HEK293 (cell line): Measurements from ENCODE around the gene RASL10A.

ENCODE experiments used
- CTCF ChIA-PET: fragments of 350-600 bp; formaldehyde crosslinking; extraction: SDS; loops from one replicate; lab custom pipeline; 2021; ENCODE audit warnings: antibody characterized with exemption; lab: Yijun Ruan, JAX
- POLR2A ChIA-PET: fragments of 300-600 bp; formaldehyde crosslinking; extraction: SDS; loops from one replicate; lab custom pipeline; 2020; ENCODE audit warnings: antibody characterized with exemption, inconsistent platforms; lab: Yijun Ruan, JAX
- H3K27ac ChIP-seq: fragments of 200-500 bp; sonication (Bioruptor generic); 2 replicates; pipeline ENCODE4 v1.5.1; 2014; ENCODE audit warnings: low read depth, low read length, control low read depth, inconsistent platforms; ENCODE audit errors: extremely low read depth
- H3K36me3 ChIP-seq, 2 experiments: fragments of 200-500 bp in 1 of 2; sonication (Bioruptor generic) in 1 of 2; 1 replicate in 1 of 2; 2 replicates in 1 of 2; pipeline ENCODE4 v1.5.1; 2014 to 2017; ENCODE audit warnings: inconsistent platforms in 2 of 2, low read length in 2 of 2; ENCODE audit not compliant: control insufficient read depth in 2 of 2, insufficient read depth in 1 of 2
- H3K4me1 ChIP-seq: fragments of 200-500 bp; sonication (Bioruptor generic); 2 replicates; pipeline ENCODE4 v1.5.1; 2014; ENCODE audit warnings: mild to moderate bottlenecking, low read length, inconsistent platforms; ENCODE audit not compliant: control insufficient read depth, insufficient read depth
- H3K4me3 ChIP-seq: 2 replicates; pipeline ENCODE4 v1.5.1; 2011; ENCODE audit warnings: low read depth, mild to moderate bottlenecking, control low read depth, low read length, moderate library complexity
- H3K9me3 ChIP-seq: fragments of 200-500 bp; sonication (Bioruptor generic); 2 replicates; pipeline ENCODE4 v1.5.1; 2014; ENCODE audit warnings: low read depth, low read length, inconsistent platforms; ENCODE audit not compliant: control insufficient read depth, insufficient read depth
- BCL11A ChIP-seq: fragments of 450-650 bp; formaldehyde crosslinking; IDR thresholded peaks from 2 replicates; pipeline ENCODE4 v1.5.1; 2016; ENCODE audit warnings: low read depth, missing biosample characterization, missing genetic modification characterization
- GLI2 ChIP-seq: fragments of 450-650 bp; formaldehyde crosslinking; IDR thresholded peaks from 2 replicates; pipeline ENCODE4; 2017; ENCODE audit warnings: missing biosample characterization, missing genetic modification characterization, low read depth, borderline replicate concordance
- HOXA7 ChIP-seq: sonication (generic); formaldehyde crosslinking; IDR thresholded peaks from 2 replicates; pipeline ENCODE4 v1.8.1; 2022; ENCODE audit warnings: missing genetic modification reagents, borderline replicate concordance
- HOXC10 ChIP-seq: sonication (generic); formaldehyde crosslinking; IDR thresholded peaks from 2 replicates; pipeline ENCODE4 v1.8.1; 2023; ENCODE audit warnings: mild to moderate bottlenecking, missing genetic modification reagents
- PRDM1 ChIP-seq: fragments of 450-650 bp; formaldehyde crosslinking; IDR thresholded peaks from 2 replicates; pipeline ENCODE4; 2016; ENCODE audit warnings: missing biosample characterization, missing genetic modification characterization
- ZFP37 ChIP-seq: fragments of 450-650 bp; formaldehyde crosslinking; IDR thresholded peaks from 2 replicates; pipeline ENCODE4 v1.5.1; 2016; ENCODE audit warnings: missing biosample characterization, missing genetic modification characterization
- ZNF10 ChIP-seq: fragments of 450-650 bp; formaldehyde crosslinking; IDR thresholded peaks from 2 replicates; pipeline ENCODE4 v1.5.1; 2017; ENCODE audit warnings: missing biosample characterization, missing genetic modification characterization
- ZNF138 ChIP-seq: fragments of 450-650 bp; formaldehyde crosslinking; IDR thresholded peaks from 2 replicates; pipeline ENCODE4 v1.5.1; 2016; ENCODE audit warnings: missing biosample characterization, missing genetic modification characterization, borderline replicate concordance
- ZNF211 ChIP-seq: fragments of 450-650 bp; formaldehyde crosslinking; IDR thresholded peaks from 2 replicates; pipeline ENCODE4 v1.5.1; 2016; ENCODE audit warnings: low read depth, missing biosample characterization, missing genetic modification characterization
- ZNF214 ChIP-seq: fragments of 450-650 bp; formaldehyde crosslinking; IDR thresholded peaks from 2 replicates; pipeline ENCODE4 v1.5.1; 2017; ENCODE audit warnings: missing biosample characterization, mild to moderate bottlenecking, missing genetic modification characterization, borderline replicate concordance
- ZNF221 ChIP-seq: fragments of 450-650 bp; formaldehyde crosslinking; IDR thresholded peaks from 2 replicates; pipeline ENCODE4 v1.5.1; 2017; ENCODE audit warnings: missing biosample characterization, missing genetic modification characterization, borderline replicate concordance
- ZNF416 ChIP-seq: fragments of 450-650 bp; formaldehyde crosslinking; IDR thresholded peaks from 2 replicates; pipeline ENCODE4 v1.5.1; 2016; ENCODE audit warnings: missing biosample characterization, missing genetic modification characterization
- ZNF423 ChIP-seq: fragments of 450-650 bp; formaldehyde crosslinking; IDR thresholded peaks from 2 replicates; pipeline ENCODE4 v1.5.1; 2016; ENCODE audit warnings: missing biosample characterization, missing genetic modification characterization
- ZNF529 ChIP-seq: fragments of 450-650 bp; formaldehyde crosslinking; IDR thresholded peaks from 2 replicates; pipeline ENCODE4 v1.5.1; 2017; ENCODE audit warnings: missing genetic modification characterization, missing biosample characterization; ENCODE audit not compliant: insufficient replicate concordance
- ZNF600 ChIP-seq: fragments of 450-650 bp; formaldehyde crosslinking; IDR thresholded peaks from 2 replicates; pipeline ENCODE4 v1.5.1; 2016; ENCODE audit warnings: missing biosample characterization, missing genetic modification characterization
- ZNF624 ChIP-seq: fragments of 450-650 bp; formaldehyde crosslinking; IDR thresholded peaks from 2 replicates; pipeline ENCODE4 v1.5.1; 2017; ENCODE audit warnings: missing biosample characterization, missing genetic modification characterization
- ZNF701 ChIP-seq: fragments of 450-650 bp; formaldehyde crosslinking; IDR thresholded peaks from 2 replicates; pipeline ENCODE4 v1.5.1; 2016; ENCODE audit warnings: missing biosample characterization, missing genetic modification characterization
- ZNF830 ChIP-seq: fragments of 450-650 bp; IDR thresholded peaks from 2 replicates; pipeline ENCODE4 v1.5.0; 2018; ENCODE audit warnings: missing biosample characterization, missing genetic modification characterization, low read depth, mild to moderate bottlenecking, moderate library complexity
- TF ChIP-seq, protein P1 (sequence below): fragments of 450-650 bp; formaldehyde crosslinking; IDR thresholded peaks from 2 replicates; pipeline ENCODE4 v1.5.1; 2016; ENCODE audit warnings: missing biosample characterization, missing genetic modification characterization
- TF ChIP-seq, protein P2 (sequence below): fragments of 450-650 bp; formaldehyde crosslinking; IDR thresholded peaks from 2 replicates; pipeline ENCODE4 v1.5.1; 2016; ENCODE audit warnings: missing biosample characterization, missing genetic modification characterization, low read depth
- TF ChIP-seq, protein P3 (sequence below): fragments of 450-650 bp; formaldehyde crosslinking; IDR thresholded peaks from 2 replicates; pipeline ENCODE4 v1.5.1; 2017; ENCODE audit warnings: missing biosample characterization, missing genetic modification characterization
- TF ChIP-seq, protein P4 (sequence below): fragments of 450-650 bp; formaldehyde crosslinking; conservative IDR thresholded peaks from 2 replicates; pipeline ENCODE4 v1.5.1; 2016; ENCODE audit warnings: low read depth, missing biosample characterization, missing genetic modification characterization
- TF ChIP-seq, protein P5 (sequence below): fragments of 450-650 bp; IDR thresholded peaks from 2 replicates; pipeline ENCODE4 v1.5.1; 2018; ENCODE audit warnings: missing biosample characterization, missing genetic modification characterization

Gene RASL10A

GRCh38 chr22:29341849-29342127, 26.3 kb upstream of the RASL10A start:
- Histone ChIP-seq H3K36me3 (peaks cover 12 to 87% of the 10 kb centered on the region in 2 experiments), H3K9me3 (no peaks in the 10 kb centered on the region), H3K27ac (no peak overlapping the region), H3K4me3 (no peak overlapping the region), H3K4me1 (peaks cover 15% of the 10 kb centered on the region)
- TF ChIP-seq BCL11A (tag by site-specific recombination): no peak
- no peak for TF ChIP-seq ZNF830 (tag by site-specific recombination)
- TF ChIP-seq, protein P1, sequence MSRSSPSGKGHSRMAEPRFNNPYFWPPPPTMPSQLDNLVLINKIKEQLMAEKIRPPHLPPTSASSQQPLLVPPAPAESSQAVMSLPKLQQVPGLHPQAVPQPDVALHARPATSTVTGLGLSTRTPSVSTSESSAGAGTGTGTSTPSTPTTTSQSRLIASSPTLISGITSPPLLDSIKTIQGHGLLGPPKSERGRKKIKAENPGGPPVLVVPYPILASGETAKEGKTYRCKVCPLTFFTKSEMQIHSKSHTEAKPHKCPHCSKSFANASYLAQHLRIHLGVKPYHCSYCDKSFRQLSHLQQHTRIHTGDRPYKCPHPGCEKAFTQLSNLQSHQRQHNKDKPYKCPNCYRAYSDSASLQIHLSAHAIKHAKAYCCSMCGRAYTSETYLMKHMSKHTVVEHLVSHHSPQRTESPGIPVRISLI (tag by site-specific recombination): no peak
- no peak for TF ChIP-seq ZNF600 (tag by site-specific recombination)
- TF ChIP-seq, protein P2, sequence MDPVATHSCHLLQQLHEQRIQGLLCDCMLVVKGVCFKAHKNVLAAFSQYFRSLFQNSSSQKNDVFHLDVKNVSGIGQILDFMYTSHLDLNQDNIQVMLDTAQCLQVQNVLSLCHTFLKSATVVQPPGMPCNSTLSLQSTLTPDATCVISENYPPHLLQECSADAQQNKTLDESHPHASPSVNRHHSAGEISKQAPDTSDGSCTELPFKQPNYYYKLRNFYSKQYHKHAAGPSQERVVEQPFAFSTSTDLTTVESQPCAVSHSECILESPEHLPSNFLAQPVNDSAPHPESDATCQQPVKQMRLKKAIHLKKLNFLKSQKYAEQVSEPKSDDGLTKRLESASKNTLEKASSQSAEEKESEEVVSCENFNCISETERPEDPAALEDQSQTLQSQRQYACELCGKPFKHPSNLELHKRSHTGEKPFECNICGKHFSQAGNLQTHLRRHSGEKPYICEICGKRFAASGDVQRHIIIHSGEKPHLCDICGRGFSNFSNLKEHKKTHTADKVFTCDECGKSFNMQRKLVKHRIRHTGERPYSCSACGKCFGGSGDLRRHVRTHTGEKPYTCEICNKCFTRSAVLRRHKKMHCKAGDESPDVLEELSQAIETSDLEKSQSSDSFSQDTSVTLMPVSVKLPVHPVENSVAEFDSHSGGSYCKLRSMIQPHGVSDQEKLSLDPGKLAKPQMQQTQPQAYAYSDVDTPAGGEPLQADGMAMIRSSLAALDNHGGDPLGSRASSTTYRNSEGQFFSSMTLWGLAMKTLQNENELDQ (tag by site-specific recombination): no peak
- TF ChIP-seq ZNF221 (tag by site-specific recombination): no peak
- no peak for TF ChIP-seq ZNF10 (tag by site-specific recombination)
- TF ChIP-seq ZNF529 (tag by site-specific recombination): no peak
- TF ChIP-seq ZNF624 (tag by site-specific recombination): no peak
- CTCF ChIA-PET: interaction anchor here (0.6 kb wide), 1 partner anchor 41 kb away, joined by 4 read pairs; no protein-coding TSS in a partner anchor
- POLR2A ChIA-PET: interaction anchor here (0.6 kb wide), 1 partner anchor 55 kb away, joined by 8 read pairs; no protein-coding TSS in a partner anchor

- H3K36me3 ChIP-seq: peaks cover 12 to 86% of the 10 kb centered on the region in 2 experiments
- POLR2A ChIA-PET: no interaction called here
Measured at GRCh38 chr22:29341056-29341848, 25.8 kb upstream of the RASL10A start.

More at GRCh38 chr22:29341056-29341848, 25.8 kb upstream of the RASL10A start:
- Histone ChIP-seq H3K4me3 (no peak overlapping the region), H3K27ac (no peak overlapping the region), H3K4me1 (peaks cover 15% of the 10 kb centered on the region), H3K9me3 (no peaks in the 10 kb centered on the region)
- CTCF ChIA-PET: interaction anchor here (0.6 to 1.0 kb wide), 2 partner anchors 16 to 40 kb away, joined by 3 to 4 read pairs; no protein-coding TSS in a partner anchor
- TF ChIP-seq ZNF701 (tag by site-specific recombination) (no peak), ZNF214 (tag by site-specific recombination) (no peak), PRDM1 (no peak), GLI2 (tag by site-specific recombination) (no peak), ZNF423 (tag by site-specific recombination) (no peak), ZFP37 (no peak), ZNF416 (tag by site-specific recombination) (no peak), ZNF138 (no peak), HOXA7 (CRISPR knock-in tag) (no peak), HOXC10 (CRISPR knock-in tag) (no peak), ZNF211 (tag by site-specific recombination) (no peak), ZNF529 (tag by site-specific recombination) (no peak)
- TF ChIP-seq, protein P3, sequence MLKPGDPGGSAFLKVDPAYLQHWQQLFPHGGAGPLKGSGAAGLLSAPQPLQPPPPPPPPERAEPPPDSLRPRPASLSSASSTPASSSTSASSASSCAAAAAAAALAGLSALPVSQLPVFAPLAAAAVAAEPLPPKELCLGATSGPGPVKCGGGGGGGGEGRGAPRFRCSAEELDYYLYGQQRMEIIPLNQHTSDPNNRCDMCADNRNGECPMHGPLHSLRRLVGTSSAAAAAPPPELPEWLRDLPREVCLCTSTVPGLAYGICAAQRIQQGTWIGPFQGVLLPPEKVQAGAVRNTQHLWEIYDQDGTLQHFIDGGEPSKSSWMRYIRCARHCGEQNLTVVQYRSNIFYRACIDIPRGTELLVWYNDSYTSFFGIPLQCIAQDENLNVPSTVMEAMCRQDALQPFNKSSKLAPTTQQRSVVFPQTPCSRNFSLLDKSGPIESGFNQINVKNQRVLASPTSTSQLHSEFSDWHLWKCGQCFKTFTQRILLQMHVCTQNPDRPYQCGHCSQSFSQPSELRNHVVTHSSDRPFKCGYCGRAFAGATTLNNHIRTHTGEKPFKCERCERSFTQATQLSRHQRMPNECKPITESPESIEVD (tag by site-specific recombination): no peak
- TF ChIP-seq, protein P4, sequence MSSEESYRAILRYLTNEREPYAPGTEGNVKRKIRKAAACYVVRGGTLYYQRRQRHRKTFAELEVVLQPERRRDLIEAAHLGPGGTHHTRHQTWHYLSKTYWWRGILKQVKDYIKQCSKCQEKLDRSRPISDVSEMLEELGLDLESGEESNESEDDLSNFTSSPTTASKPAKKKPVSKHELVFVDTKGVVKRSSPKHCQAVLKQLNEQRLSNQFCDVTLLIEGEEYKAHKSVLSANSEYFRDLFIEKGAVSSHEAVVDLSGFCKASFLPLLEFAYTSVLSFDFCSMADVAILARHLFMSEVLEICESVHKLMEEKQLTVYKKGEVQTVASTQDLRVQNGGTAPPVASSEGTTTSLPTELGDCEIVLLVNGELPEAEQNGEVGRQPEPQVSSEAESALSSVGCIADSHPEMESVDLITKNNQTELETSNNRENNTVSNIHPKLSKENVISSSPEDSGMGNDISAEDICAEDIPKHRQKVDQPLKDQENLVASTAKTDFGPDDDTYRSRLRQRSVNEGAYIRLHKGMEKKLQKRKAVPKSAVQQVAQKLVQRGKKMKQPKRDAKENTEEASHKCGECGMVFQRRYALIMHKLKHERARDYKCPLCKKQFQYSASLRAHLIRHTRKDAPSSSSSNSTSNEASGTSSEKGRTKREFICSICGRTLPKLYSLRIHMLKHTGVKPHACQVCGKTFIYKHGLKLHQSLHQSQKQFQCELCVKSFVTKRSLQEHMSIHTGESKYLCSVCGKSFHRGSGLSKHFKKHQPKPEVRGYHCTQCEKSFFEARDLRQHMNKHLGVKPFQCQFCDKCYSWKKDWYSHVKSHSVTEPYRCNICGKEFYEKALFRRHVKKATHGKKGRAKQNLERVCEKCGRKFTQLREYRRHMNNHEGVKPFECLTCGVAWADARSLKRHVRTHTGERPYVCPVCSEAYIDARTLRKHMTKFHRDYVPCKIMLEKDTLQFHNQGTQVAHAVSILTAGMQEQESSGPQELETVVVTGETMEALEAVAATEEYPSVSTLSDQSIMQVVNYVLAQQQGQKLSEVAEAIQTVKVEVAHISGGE (tag by site-specific recombination): no peak
- TF ChIP-seq, protein P5, sequence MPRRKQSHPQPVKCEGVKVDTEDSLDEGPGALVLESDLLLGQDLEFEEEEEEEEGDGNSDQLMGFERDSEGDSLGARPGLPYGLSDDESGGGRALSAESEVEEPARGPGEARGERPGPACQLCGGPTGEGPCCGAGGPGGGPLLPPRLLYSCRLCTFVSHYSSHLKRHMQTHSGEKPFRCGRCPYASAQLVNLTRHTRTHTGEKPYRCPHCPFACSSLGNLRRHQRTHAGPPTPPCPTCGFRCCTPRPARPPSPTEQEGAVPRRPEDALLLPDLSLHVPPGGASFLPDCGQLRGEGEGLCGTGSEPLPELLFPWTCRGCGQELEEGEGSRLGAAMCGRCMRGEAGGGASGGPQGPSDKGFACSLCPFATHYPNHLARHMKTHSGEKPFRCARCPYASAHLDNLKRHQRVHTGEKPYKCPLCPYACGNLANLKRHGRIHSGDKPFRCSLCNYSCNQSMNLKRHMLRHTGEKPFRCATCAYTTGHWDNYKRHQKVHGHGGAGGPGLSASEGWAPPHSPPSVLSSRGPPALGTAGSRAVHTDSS (tag by site-specific recombination): no peak
